GM12873 (cell line): Measurements from ENCODE around the gene ILF3.

ENCODE experiments used
- CTCF ChIP-seq: IDR thresholded peaks from 2 replicates; pipeline ENCODE4 v1.5.1; 2012; ENCODE audit warnings: low read depth, mild to moderate bottlenecking, moderate library complexity, low read length, control low read depth; ENCODE audit not compliant: insufficient read depth; ENCODE audit errors: missing control alignments

The ILF3 gene

GRCh38 chr19:10706990-10707389 is 52.8 kb downstream of the ILF3 start:
- TF ChIP-seq CTCF = no peak

- no peak for TF ChIP-seq CTCF
Observed at GRCh38 chr19:10707440-10707839, 53.3 kb downstream of the ILF3 start.

GRCh38 chr19:10708291-10708690 is 54.1 kb downstream of the ILF3 start:
- TF ChIP-seq CTCF = no peak

- TF ChIP-seq CTCF = no peak
Observed at GRCh38 chr19:10712045-10712444, 57.9 kb downstream of the ILF3 start.

GRCh38 chr19:10712754-10713153 is 58.6 kb downstream of the ILF3 start:
- TF ChIP-seq CTCF = no peak

GRCh38 chr19:10713317-10713716 is 59.2 kb downstream of the ILF3 start:
- no peak for TF ChIP-seq CTCF

GRCh38 chr19:10717054-10717355 is 62.9 kb downstream of the ILF3 start:
- TF ChIP-seq CTCF = no peak
